Head of caudate nucleus (tissue), 42 donors: ENCODE measurements around the gene TCF20.

Experiments used
- DNase-seq, 42 donors: peaks; one replicate each; pipeline versions ENCODE4 v3.0.0 to v3.0.0-alpha.2; 2020 to 2021; ENCODE audit warnings: mixed read lengths in 7 of 42
- intact Hi-C: fragments of 100-400 bp; cut with DNase I; formaldehyde crosslinking; loops from one replicate; pipeline ENCODE4 v1.15.0; 2022

Gene TCF20

DNA sequence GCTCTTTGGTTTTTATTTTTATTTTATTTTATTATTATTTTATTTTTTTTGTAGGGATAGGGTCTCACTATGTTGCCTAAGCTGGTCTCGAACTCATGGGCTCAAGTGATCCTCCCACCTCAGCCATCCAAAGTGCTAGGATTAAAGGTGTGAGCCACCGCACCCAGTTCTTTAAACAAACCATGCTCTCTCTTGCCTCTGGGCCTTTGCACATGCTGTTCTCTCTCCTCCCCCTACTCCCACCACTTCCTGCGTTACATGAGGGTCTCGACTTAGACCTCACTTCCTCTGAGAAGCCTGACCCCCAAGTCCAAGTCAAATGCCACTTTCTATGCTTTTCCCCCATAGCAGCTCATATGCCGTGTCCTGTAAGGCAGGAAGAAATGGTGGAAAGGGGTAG, 15.2 kb upstream of the TCF20 start:
- no peak for DNase-seq
- intact Hi-C loops: no loop called here

DNA sequence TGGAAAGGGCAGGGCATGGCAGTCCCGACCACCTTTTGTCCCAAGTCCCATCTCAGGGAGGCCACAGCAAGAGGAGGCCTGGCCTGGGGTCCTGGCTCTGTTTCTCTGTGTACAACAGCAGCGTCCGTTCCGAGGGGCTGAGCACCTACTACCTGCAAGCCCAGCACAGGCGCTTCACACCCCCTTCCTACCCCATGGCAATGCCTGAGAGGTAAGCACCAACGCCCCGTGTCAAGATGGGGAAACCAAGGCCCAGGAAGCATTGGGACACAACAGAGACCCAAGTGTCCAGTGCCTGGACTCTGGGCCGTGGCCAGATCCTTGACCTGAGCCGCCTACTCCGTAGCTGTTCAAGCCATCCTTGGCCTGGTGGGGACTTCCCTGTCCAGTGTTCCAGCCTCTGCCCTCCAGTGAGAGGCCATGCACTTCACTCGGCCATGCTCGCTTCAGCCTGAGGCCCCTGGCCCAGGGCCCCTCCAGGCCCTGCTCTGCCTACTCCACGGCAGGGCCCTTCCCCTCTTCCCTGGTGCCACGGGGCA, 14.3 kb upstream of the TCF20 start:
- no peak for DNase-seq
- intact Hi-C loops: loop anchor here (5.0 kb wide), 1 partner anchor 153 kb away; no protein-coding TSS in a partner anchor

DNA sequence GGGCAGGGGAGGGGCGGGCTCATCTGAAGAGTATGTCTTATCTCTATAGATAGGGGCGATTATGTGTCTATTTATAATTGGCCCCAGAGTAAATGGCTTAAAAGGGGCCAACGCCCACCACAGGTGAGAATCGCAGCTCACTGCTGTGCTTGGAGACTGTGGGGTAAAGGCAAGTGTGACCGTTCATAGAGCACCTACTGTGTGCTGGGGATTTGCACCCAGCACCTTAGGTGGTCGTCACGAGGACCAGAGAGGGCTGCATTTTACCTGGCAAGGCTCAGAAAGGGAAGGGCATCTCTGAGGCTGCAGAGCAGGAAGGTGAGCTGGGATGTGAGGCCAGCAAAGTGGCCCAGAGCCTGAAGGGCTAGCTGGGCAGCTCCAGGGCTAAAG, 13.7 kb upstream of the TCF20 start:
- intact Hi-C loops: loop anchor here (5.0 kb wide), 1 partner anchor 153 kb away; no protein-coding TSS in a partner anchor
- no peak for DNase-seq

DNA sequence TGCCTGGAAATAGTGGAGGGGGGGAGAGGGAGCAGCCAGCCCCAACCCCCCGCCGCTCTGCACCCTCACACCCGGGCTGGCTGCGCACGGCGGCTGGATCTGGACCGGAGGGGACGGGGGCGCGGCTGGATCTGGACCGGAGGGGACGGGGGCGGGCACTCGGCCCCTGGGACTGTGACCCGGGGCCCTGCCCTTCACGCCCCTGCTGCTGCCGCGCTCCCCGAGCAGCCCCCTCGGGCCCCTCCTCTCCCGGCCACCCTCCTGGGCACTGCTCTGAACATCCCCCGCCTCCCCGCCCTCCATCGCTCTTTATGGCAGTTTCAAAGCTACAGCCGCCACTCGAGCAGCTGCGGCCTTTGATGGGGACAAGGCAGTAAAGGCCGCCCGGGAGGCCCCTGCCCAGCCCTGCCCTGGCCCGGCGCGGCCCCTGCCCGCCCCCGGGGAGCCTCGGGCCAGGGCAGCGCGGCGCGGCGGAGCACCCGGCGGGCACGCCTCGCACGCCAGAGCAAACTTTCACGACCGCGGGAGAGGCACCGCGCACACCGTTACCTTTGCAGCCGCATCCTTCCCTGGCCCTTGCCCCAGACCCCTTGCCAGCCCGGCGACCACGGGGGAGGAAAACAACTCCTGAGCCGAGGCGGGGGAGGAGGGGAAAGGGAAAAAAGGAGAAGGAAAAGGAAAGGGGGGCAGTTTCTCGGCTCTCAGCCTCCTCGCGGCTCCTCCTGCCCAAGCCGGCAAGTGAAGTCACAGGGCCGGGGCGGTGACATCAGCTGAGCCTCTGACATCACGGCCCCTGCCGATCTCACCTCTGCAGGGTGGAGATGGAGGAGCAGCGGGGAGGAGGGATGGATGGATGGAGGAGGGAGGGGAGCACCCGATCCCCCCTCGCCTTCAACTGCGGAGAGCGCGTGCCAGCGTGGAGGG, 13.1 kb upstream of the TCF20 start:
- DNase-seq: peak in 39 of 42 donors; percentile 22 to 76 (median 51)
- intact Hi-C loops: loop anchor here (5.0 kb wide), 1 partner anchor 154 kb away; no protein-coding TSS in a partner anchor

GRCh38 chr22:42282943-42283277, 12.5 kb upstream of the TCF20 start:
- intact Hi-C loops: loop anchor here (5.0 kb wide), 1 partner anchor 154 kb away; no protein-coding TSS in a partner anchor
- DNase-seq: peak in 16 of 42 donors; percentile 15 to 56 (median 34)

- intact Hi-C loops: loop anchor here (5.0 kb wide), 1 partner anchor 155 kb away; no protein-coding TSS in a partner anchor
- DNase-seq: peak in 1 of 42 donors; percentile 29
Measured at GRCh38 chr22:42282252-42282942, 11.9 kb upstream of the TCF20 start.

- DNase-seq: peak in 1 of 42 donors; percentile 20
- intact Hi-C loops: loop anchor here (5.0 kb wide), 1 partner anchor 156 kb away; no protein-coding TSS in a partner anchor
Measured at GRCh38 chr22:42281706-42282251, 11.3 kb upstream of the TCF20 start.

- intact Hi-C loops: loop anchor here (5.0 kb wide), 1 partner anchor 156 kb away; no protein-coding TSS in a partner anchor
- DNase-seq: peak in 2 of 42 donors; percentile 11 to 14
Measured at GRCh38 chr22:42281284-42281683, 10.8 kb upstream of the TCF20 start.

DNA sequence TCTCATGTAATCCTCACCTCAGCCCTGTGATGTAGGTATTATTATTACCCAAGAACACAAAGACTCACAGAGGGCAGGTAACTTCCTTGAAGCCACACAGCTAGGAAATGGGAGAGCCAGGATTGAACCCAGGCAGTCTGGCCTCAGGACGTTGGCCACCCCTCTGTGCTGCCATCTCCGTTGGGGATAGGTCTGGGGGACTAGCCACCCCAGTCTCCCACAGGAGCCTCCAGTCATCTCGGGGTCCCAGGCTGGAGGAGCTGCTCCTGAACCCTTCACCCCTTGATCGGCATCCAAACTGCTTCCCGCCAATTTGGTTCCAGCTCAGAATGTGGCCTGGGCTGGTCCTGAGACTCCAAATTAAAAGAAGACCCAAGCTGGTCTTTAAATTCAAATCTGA, 10.4 kb upstream of the TCF20 start:
- intact Hi-C loops: loop anchor here (5.0 kb wide), 1 partner anchor 156 kb away; no protein-coding TSS in a partner anchor
- peak in 1 of 42 donors; percentile 22 for DNase-seq

DNA sequence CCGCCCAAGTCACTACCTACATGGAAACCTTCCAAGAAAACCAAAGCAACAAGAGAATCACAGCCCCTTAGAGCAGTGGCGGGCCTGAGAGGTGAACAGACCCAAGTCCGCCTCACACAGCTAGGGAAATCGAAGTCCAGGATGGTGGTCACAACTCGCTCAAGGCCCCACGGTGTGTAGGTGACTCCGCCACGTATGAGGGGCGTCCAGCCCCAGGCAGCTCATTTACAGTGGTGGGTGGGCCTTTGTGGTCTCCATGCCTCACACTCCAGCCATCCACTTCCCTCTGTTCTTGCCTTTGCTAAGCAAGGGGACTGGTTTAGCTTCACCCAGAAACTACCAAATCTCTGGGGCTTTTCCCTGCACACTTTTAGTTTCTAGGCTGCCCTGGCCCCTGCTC, 9.7 kb upstream of the TCF20 start:
- peak in 1 of 42 donors; percentile 12 for DNase-seq
- intact Hi-C loops: loop anchor here (5.0 kb wide), 1 partner anchor 157 kb away; no protein-coding TSS in a partner anchor

- DNase-seq: peak in 2 of 42 donors; percentile 3 to 16
- intact Hi-C loops: loop anchor here (5.0 kb wide), 1 partner anchor 158 kb away; no protein-coding TSS in a partner anchor
Measured at GRCh38 chr22:42279425-42280020, 9.1 kb upstream of the TCF20 start.

- peak; percentile 31 to 88 (median 67) for DNase-seq
- intact Hi-C loops: no loop called here
Measured at GRCh38 chr22:42277988-42278776, 7.7 kb upstream of the TCF20 start.

- intact Hi-C loops: no loop called here
- DNase-seq: peak in 2 of 42 donors; percentile 5 to 6
Measured at GRCh38 chr22:42277232-42277753, 6.8 kb upstream of the TCF20 start.

DNA sequence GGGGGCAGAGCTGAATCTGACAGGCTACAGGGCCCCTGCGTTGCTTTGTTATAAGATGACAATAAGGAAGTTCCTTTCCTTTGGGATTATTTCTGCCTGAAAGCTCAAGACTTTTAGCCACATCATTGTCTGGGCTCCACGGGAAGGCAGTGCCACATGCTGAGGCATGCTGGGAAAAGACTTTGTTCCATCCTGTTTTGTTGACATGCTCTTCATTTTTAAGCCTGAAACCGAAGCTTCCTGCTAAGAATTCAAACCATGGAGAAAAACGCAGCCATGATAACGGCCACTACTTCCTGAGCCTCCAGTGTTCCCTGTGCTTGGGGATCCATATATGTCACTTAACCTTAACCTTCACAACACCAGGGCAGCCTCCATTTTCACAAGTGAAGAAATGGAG, 5.5 kb upstream of the TCF20 start:
- DNase-seq: peak in 2 of 42 donors; percentile 4 to 5
- intact Hi-C loops: no loop called here

- DNase-seq: peak in 4 of 42 donors; percentile 7 to 26 (median 14)
- intact Hi-C loops: no loop called here
Measured at GRCh38 chr22:42275176-42275575, 4.7 kb upstream of the TCF20 start.

DNA sequence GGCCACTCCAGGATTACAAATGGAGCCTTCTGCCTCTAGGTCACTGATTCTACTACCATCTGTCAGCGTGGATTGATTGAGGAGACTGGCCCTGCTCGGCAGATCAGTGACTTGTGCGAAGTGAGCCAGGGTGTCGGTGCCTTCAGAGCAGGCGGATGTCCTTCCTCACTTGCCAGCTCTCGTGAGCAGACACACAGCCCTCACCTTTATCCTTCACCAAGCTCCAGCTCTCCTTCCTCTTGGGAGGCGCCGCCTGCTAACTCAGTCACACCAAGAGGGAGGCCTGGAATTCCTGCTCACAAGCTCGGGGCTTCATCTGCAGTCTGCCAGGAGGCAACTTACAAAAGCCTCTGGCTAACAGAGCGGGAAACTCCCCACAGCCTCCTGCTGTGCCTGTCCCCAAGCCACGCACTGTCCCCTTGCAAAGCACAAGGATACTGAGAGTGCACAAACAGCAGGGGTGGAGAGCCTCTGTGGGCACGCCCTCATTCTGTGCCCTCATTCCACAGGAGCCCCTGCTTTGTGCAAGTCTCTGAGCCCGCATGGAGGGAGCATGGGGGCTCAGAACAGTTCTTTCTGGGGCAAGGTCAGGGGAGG, 3.5 kb upstream of the TCF20 start:
- DNase-seq: peak in 4 of 42 donors; percentile 11 to 32 (median 23)
- intact Hi-C loops: no loop called here

DNA sequence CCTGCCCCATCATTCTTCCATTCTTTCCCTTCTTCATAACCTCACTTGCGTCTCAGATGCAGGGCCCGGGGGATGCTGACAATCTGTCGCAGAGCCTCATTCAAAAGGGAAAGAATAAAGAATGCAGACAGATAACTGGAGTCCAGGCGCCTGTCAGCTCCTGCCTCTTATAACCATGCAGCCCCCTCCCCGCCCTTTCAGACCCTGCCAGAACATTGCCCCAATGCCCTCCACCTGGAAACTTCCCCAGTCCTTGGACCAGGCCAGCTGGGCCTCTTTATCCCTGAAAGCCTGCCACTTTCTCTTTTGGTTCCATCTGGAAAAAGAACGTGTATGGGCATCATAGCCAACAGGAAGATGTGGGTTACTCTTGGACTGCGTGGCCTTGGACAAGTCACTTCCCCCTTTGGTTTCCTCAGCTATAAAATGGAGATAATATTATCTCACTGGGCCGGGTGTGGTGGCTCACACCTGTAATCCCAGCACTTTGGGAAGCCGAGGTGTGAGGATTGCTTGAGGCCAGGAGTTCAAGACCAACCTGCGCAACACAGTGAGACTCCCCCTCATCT, 2.1 kb upstream of the TCF20 start:
- intact Hi-C loops: no loop called here
- peak in 3 of 42 donors; percentile 9 to 11 (median 11) for DNase-seq
